H1 (cell line): ENCODE data around the gene ZDHHC20. TPM values are rescaled to one million over a fixed set of nuclear protein-coding genes. Genes with fewer than 3 reads are reported as not detected.

Experiments used
- HDAC6 ChIP-seq: IDR thresholded peaks from one replicate; pipeline ENCODE4 v1.7.1; 2012; ENCODE audit warnings: low read depth, mild to moderate bottlenecking, inconsistent platforms, low read length, moderate library complexity
- polyA plus RNA-seq, 7 experiments: library from polyadenylated mRNA; depleted of rRNA in 3 of 7; stranded (reverse) in 5 of 7; unstranded in 2 of 7; fragments of >200 nt in 5 of 7; fragments of 200-250 nt in 2 of 7; gene quantifications; 1 replicate in 5 of 7; 2 replicates in 1 of 7; 4 replicates in 1 of 7; pipeline versions ENCODE4 v1.2.1 to v1.2.3, GENCODE V29; 2011 to 2013; ENCODE audit warnings: missing spikeins in 2 of 7, mixed read lengths in 2 of 7
- total RNA-seq: library from RNA; stranded (reverse); fragmentation: NEBNext Ultra II Directional; extraction: Animal tissue kit (Norgen Biotek cat#: 25700); gene quantifications from 2 replicates; pipeline ENCODE4 v1.2.1, GENCODE V29; 2021

Gene ZDHHC20
- total and polyA plus RNA-seq, 2 of the 8 experiments (the other 6 are each of a cell fraction or from before 2014, with no cell fraction given): 16.4 to 89.0 TPM

GRCh38 chr13:21324803-21325202 lies 134.3 kb downstream of the ZDHHC20 start (continued):
- TF ChIP-seq HDAC6: no peak
